H1 (cell line): ENCODE data around the gene MAGIX. TPM values are rescaled to one million over a fixed set of nuclear protein-coding genes. Genes with fewer than 3 reads are reported as not detected.
A peak's percentile ranks its signal among the peaks of the same experiment; 100 is the strongest.

Experiments used
- CTCF ChIA-PET: fragments of 300-600 bp; sonication (Branson Sonifier 250); formaldehyde crosslinking; loops from one replicate; lab custom pipeline; 2021; ENCODE audit not compliant: partially characterized antibody; lab: Charles Lee
- POLR2A ChIA-PET: fragments of 300-600 bp; sonication (Branson Sonifier 250); formaldehyde crosslinking; loops from one replicate; lab custom pipeline; 2021; ENCODE audit warnings: inconsistent platforms; ENCODE audit not compliant: partially characterized antibody; lab: Charles Lee
- DNase-seq, 2 experiments: peaks; one replicate each; pipeline versions ENCODE4 v3.0.0 to v3.0.0-alpha.2; 2010 to 2022; ENCODE audit warnings: low spot score in 2 of 2, low read depth in 1 of 2, mixed read lengths in 1 of 2
- FAIRE-seq: peaks from 2 replicates; lab custom pipeline; 2011; peaks lifted over from hg19 to GRCh38; lab: Jason Lieb, UNC
- H2AFZ ChIP-seq: 2 replicates; pipeline ENCODE4 v1.8.1; 2012; ENCODE audit warnings: low read length, inconsistent platforms
- H2AK5ac ChIP-seq: 2 replicates; pipeline ENCODE4 v1.6.1; 2013; ENCODE audit warnings: low read depth, low read length
- H2BK120ac ChIP-seq: replicated peaks from 2 replicates; pipeline ENCODE3; 2013; ENCODE audit warnings: low read depth, low read length, inconsistent platforms
- H2BK12ac ChIP-seq: 2 replicates; pipeline ENCODE4 v1.6.1; 2013; ENCODE audit warnings: low read depth, low read length
- H2BK15ac ChIP-seq: 2 replicates; pipeline ENCODE4 v1.6.1; 2013; ENCODE audit warnings: low read length
- H2BK20ac ChIP-seq: 2 replicates; pipeline ENCODE4 v1.6.1; 2013; ENCODE audit warnings: low read length
- H2BK5ac ChIP-seq: 2 replicates; pipeline ENCODE4 v1.6.1; 2013; ENCODE audit warnings: low read depth, low read length
- H3K14ac ChIP-seq: 2 replicates; pipeline ENCODE4 v1.6.1; 2013; ENCODE audit warnings: inconsistent platforms; ENCODE audit not compliant: insufficient read length
- H3K18ac ChIP-seq: 2 replicates; pipeline ENCODE4 v1.6.1; 2013; ENCODE audit warnings: low read length; ENCODE audit errors: extremely low read depth
- H3K23ac ChIP-seq: 2 replicates; pipeline ENCODE4 v1.6.1; 2013; ENCODE audit warnings: inconsistent platforms; ENCODE audit not compliant: insufficient read length
- H3K23me2 ChIP-seq: 2 replicates; pipeline ENCODE4 v1.6.1; 2013; ENCODE audit warnings: low read depth, low read length
- H3K27ac ChIP-seq: 2 replicates; pipeline ENCODE4 v1.6.1; 2011; ENCODE audit warnings: low read depth, low read length, inconsistent platforms
- H3K27me3 ChIP-seq, 4 experiments: replicated peaks in 1 of 4; 1 replicate in 1 of 4; 2 replicates in 3 of 4; pipeline versions ENCODE4 v1.6.1 to v1.8.1; 2011 to 2013; ENCODE audit warnings: low read length in 3 of 4, mild to moderate bottlenecking in 3 of 4, inconsistent platforms in 2 of 4, mixed read lengths in 2 of 4, moderate library complexity in 1 of 4; ENCODE audit not compliant: control insufficient read depth in 3 of 4, insufficient read depth in 3 of 4; ENCODE audit errors: extremely low read depth in 1 of 4
- H3K36me3 ChIP-seq, 4 experiments: 2 replicates each; pipeline versions ENCODE4 v1.6.1 to v1.8.1; 2011 to 2013; ENCODE audit warnings: mild to moderate bottlenecking in 4 of 4, low read length in 3 of 4, moderate library complexity in 2 of 4, control low read depth in 1 of 4, inconsistent platforms in 1 of 4; ENCODE audit not compliant: insufficient read depth in 4 of 4, control insufficient read depth in 2 of 4
- H3K4ac ChIP-seq: replicated peaks from 2 replicates; pipeline ENCODE3; 2013; ENCODE audit warnings: low read length, low read depth, mixed read lengths, inconsistent platforms; ENCODE audit not compliant: insufficient read length
- H3K4me1 ChIP-seq, 4 experiments: replicated peaks in 1 of 4; 1 replicate in 1 of 4; 2 replicates in 3 of 4; pipeline versions ENCODE4 v1.6.1 to v1.8.1; 2011 to 2013; ENCODE audit warnings: low read length in 3 of 4, inconsistent platforms in 2 of 4, mixed read lengths in 1 of 4; ENCODE audit not compliant: insufficient read depth in 4 of 4, control insufficient read depth in 3 of 4
- H3K4me2 ChIP-seq, 2 experiments: 2 replicates each; pipeline versions ENCODE4 v1.6.1 to v1.8.1; 2011 to 2013; ENCODE audit warnings: low read depth in 2 of 2, low read length in 2 of 2, control low read depth in 1 of 2, inconsistent platforms in 1 of 2, mild to moderate bottlenecking in 1 of 2; ENCODE audit not compliant: insufficient read depth in 1 of 2
- H3K4me3 ChIP-seq, 4 experiments: fragments of 200-600, 300-600 bp in 1 of 4; sonication (generic), shearing (Covaris generic), sonication (Bioruptor Twin) in 1 of 4; 2 replicates each; pipeline versions ENCODE4 v1.5.1 to v1.8.1; 2011 to 2016; ENCODE audit warnings: low read length in 4 of 4, low read depth in 3 of 4, control low read depth in 2 of 4, inconsistent platforms in 2 of 4, mild to moderate bottlenecking in 2 of 4, mixed read lengths in 1 of 4, moderate library complexity in 1 of 4; ENCODE audit not compliant: insufficient read depth in 2 of 4; ENCODE audit errors: extremely low read depth in 1 of 4
- H3K56ac ChIP-seq: replicated peaks from 2 replicates; pipeline ENCODE3; 2013; ENCODE audit warnings: low read depth, mild to moderate bottlenecking, mixed read lengths, low read length, inconsistent platforms; ENCODE audit not compliant: insufficient read length
- H3K79me1 ChIP-seq: 2 replicates; pipeline ENCODE4 v1.6.1; 2013; ENCODE audit warnings: low read depth, low read length, control low read depth
- H3K79me2 ChIP-seq, 2 experiments: 2 replicates each; pipeline versions ENCODE4 v1.6.1 to v1.8.1; 2012 to 2013; ENCODE audit warnings: low read length in 2 of 2, mild to moderate bottlenecking in 2 of 2, inconsistent platforms in 1 of 2; ENCODE audit not compliant: insufficient read depth in 2 of 2, control insufficient read depth in 1 of 2
- H3K9ac ChIP-seq, 4 experiments: replicated peaks in 1 of 4; 1 replicate in 1 of 4; 2 replicates in 3 of 4; pipeline versions ENCODE4 v1.6.1 to v1.8.1; 2011 to 2013; ENCODE audit warnings: low read depth in 3 of 4, low read length in 3 of 4, control low read depth in 2 of 4, mild to moderate bottlenecking in 2 of 4, moderate library complexity in 2 of 4, inconsistent platforms in 1 of 4; ENCODE audit errors: extremely low read depth in 1 of 4
- H3K9me3 ChIP-seq, 2 experiments: 2 replicates each; pipeline versions ENCODE4 v1.6.1 to v1.8.1; 2012 to 2013; ENCODE audit warnings: mild to moderate bottlenecking in 2 of 2, moderate library complexity in 2 of 2, control low read depth in 1 of 2, inconsistent platforms in 1 of 2, low read depth in 1 of 2, low read length in 1 of 2, mixed read lengths in 1 of 2; ENCODE audit not compliant: insufficient read depth in 2 of 2
- H4K20me1 ChIP-seq, 2 experiments: replicated peaks in 1 of 2; 2 replicates each; pipeline versions ENCODE3 to v1.8.1; 2011 to 2013; ENCODE audit warnings: inconsistent platforms in 2 of 2, low read length in 2 of 2, mild to moderate bottlenecking in 1 of 2; ENCODE audit not compliant: insufficient read depth in 2 of 2, control insufficient read depth in 1 of 2
- H4K5ac ChIP-seq: 2 replicates; pipeline ENCODE4 v1.6.1; 2013; ENCODE audit warnings: low read length, low read depth, mixed read lengths, inconsistent platforms; ENCODE audit not compliant: insufficient read length
- H4K8ac ChIP-seq: 2 replicates; pipeline ENCODE4 v1.8.0; 2013; ENCODE audit warnings: mild to moderate bottlenecking, moderate library complexity, low read length, inconsistent platforms; ENCODE audit not compliant: insufficient read depth; ENCODE audit errors: extremely low read depth
- H4K91ac ChIP-seq: replicated peaks from 2 replicates; pipeline ENCODE3; 2013; ENCODE audit warnings: low read length, mixed read lengths, inconsistent platforms; ENCODE audit not compliant: insufficient read length
- CBX5 ChIP-seq: fragments of 300-800, 300-1000 bp; sonication (generic); IDR thresholded peaks from 2 replicates; pipeline ENCODE4 v1.7.1; 2016; ENCODE audit warnings: antibody characterized with exemption, low read length, low read depth
- CHD1 ChIP-seq: IDR thresholded peaks from 2 replicates; pipeline ENCODE4 v1.6.1; 2012; ENCODE audit warnings: low read depth, low read length, improper control_type of control experiment
- KDM4A ChIP-seq: IDR thresholded peaks from one replicate; pipeline ENCODE4 v1.7.1; 2012; ENCODE audit warnings: low read depth, mild to moderate bottlenecking, moderate library complexity, low read length, inconsistent platforms; ENCODE audit not compliant: severe bottlenecking
- PHF8 ChIP-seq: fragments of 200-600 bp; sonication (generic); conservative IDR thresholded peaks from 2 replicates; pipeline ENCODE4 v1.7.1; 2012; ENCODE audit warnings: low read depth, mild to moderate bottlenecking, inconsistent platforms, low read length, moderate library complexity
- POLR2A ChIP-seq, 2 experiments: IDR thresholded peaks; 1 replicate in 1 of 2; 2 replicates in 1 of 2; pipeline ENCODE4 v1.6.1; 2011; ENCODE audit warnings: low read depth in 2 of 2, low read length in 2 of 2, mild to moderate bottlenecking in 2 of 2; ENCODE audit errors: control extremely low read depth in 1 of 2
- POLR2AphosphoS5 ChIP-seq: IDR thresholded peaks from 2 replicates; pipeline ENCODE4 v1.6.1; 2011; ENCODE audit warnings: low read depth, low read length
- RNF2 ChIP-seq: fragments of 200-900, 300-1000 bp; sonication (generic); IDR thresholded peaks from 2 replicates; pipeline ENCODE4 v1.7.1; 2016; ENCODE audit warnings: borderline replicate concordance, low read depth, mild to moderate bottlenecking, antibody characterized with exemption, low read length; ENCODE audit not compliant: poor library complexity, severe bottlenecking; ENCODE audit errors: missing control alignments
- SIRT6 ChIP-seq: IDR thresholded peaks from one replicate; pipeline ENCODE4 v1.7.1; 2012; ENCODE audit warnings: low read length, inconsistent platforms
- TBP ChIP-seq: IDR thresholded peaks from 2 replicates; pipeline ENCODE4 v1.6.1; 2011; ENCODE audit warnings: low read depth, low read length, improper control_type of control experiment
- ZNF274 ChIP-seq: IDR thresholded peaks from 2 replicates; pipeline ENCODE4 v1.7.0; 2012; ENCODE audit warnings: low read length, borderline replicate concordance; ENCODE audit errors: extremely low read depth
- WGBS, 2 experiments: shearing (Covaris generic) in 1 of 2; methylation state at CpG; one replicate each; pipeline versions ENCODE4 v1.1.6 to v1.1.7; 2013 to 2015; ENCODE audit warnings: low lambda C conversion rate in 2 of 2, mixed read lengths in 2 of 2, inconsistent platforms in 1 of 2, low coverage in 1 of 2, missing lambda C conversion rate in 1 of 2; ENCODE audit not compliant: insufficient replicate concordance in 2 of 2, insufficient coverage in 1 of 2, insufficient read length in 1 of 2; ENCODE audit errors: extremely low coverage in 1 of 2, missing lambda C conversion rate in 1 of 2; 5-methylcytosine and 5-hydroxymethylcytosine counted together
- polyA plus RNA-seq, 7 experiments: library from polyadenylated mRNA; depleted of rRNA in 3 of 7; stranded (reverse) in 5 of 7; unstranded in 2 of 7; fragments of >200 nt in 5 of 7; fragments of 200-250 nt in 2 of 7; gene quantifications; 1 replicate in 5 of 7; 2 replicates in 1 of 7; 4 replicates in 1 of 7; pipeline versions ENCODE4 v1.2.1 to v1.2.3, GENCODE V29; 2011 to 2013; ENCODE audit warnings: missing spikeins in 2 of 7, mixed read lengths in 2 of 7
- total RNA-seq: library from RNA; stranded (reverse); fragmentation: NEBNext Ultra II Directional; extraction: Animal tissue kit (Norgen Biotek cat#: 25700); gene quantifications from 2 replicates; pipeline ENCODE4 v1.2.1, GENCODE V29; 2021

The MAGIX gene
- total and polyA plus RNA-seq, 2 of the 8 experiments (the other 6 are each of a cell fraction or from before 2014, with no cell fraction given): 0.37 to 1.1 TPM

GRCh38 chrX:49184294-49185281 lies 22.0 kb downstream of the MAGIX start:
- H3K4me2 ChIP-seq: peak overlapping the region; percentile 68 to 69
- 5% methylated on average over 19 of the region's 46 CpGs; no CpG with 5 or more reads in 1 of the 2 experiments for WGBS, 2 experiments
- TF ChIP-seq SIRT6 (no peak), RNF2 (no peak), KDM4A (no peak), TBP (peak; percentile 53; the same call in 1 of the 2 replicates), CBX5 (no peak), PHF8 (no peak; the same call in 1 of the 2 replicates), CHD1 (no peak), POLR2A (IDR thresholded peaks at IDR 0.05; ENCODE audit: control extremely low read depth in 1 of 2, low read depth in 2 of 2, low read length in 2 of 2) (peak in 1 of 2 experiments; percentile 71; a peak in 2 of 3 replicates), ZNF274 (no peak), POLR2AphosphoS5 (0 out of 2 replicates have a peak, but pooled peaks have one; percentile 50)

More at GRCh38 chrX:49184294-49185281, 22.0 kb downstream of the MAGIX start:
- peak overlapping the region in 1 of 4 experiments; percentile 3; a peak in 1 of 7 replicates for H3K9ac ChIP-seq
- H3K79me1 ChIP-seq: no peaks in the 10 kb centered on the region
- no peaks in the 10 kb centered on the region for H3K27me3 ChIP-seq
- POLR2A ChIA-PET: interaction anchor here (0.6 to 1.6 kb wide), 3 partner anchors 12 to 74 kb away, joined by 3 to 4 read pairs (median 3); partner anchors contain the start of gene PLP2
- no peak overlapping the region for H3K14ac ChIP-seq
- H3K23ac ChIP-seq: no peak overlapping the region
- H3K23me2 ChIP-seq: peaks cover 7% of the 10 kb centered on the region; the same call in 1 of the 2 replicates
- no peak overlapping the region for H2AK5ac ChIP-seq
- FAIRE-seq (peak; percentile 97), DNase-seq (peak; percentile 81 to 94)
- H2BK15ac ChIP-seq: no peak overlapping the region
- no peak overlapping the region for H2AFZ ChIP-seq
- no peak overlapping the region; the same call in 1 of the 2 replicates for H3K27ac ChIP-seq
- H3K4me1 ChIP-seq: peaks cover 0 to 6% (median 5%) of the 10 kb centered on the region in 4 experiments; a peak in 3 of 7 replicates
- H2BK120ac ChIP-seq: no peak overlapping the region
- H3K9me3 ChIP-seq: no peaks in the 10 kb centered on the region
- H3K36me3 ChIP-seq: peaks cover 0 to 9% (median 2%) of the 10 kb centered on the region in 4 experiments; a peak in 4 of 8 replicates
- H3K4me3 ChIP-seq: peak overlapping the region; percentile 19 to 75 (median 22); a peak in 7 of 8 replicates
- no peak overlapping the region for H2BK12ac ChIP-seq
- no peak overlapping the region for H2BK20ac ChIP-seq
- H3K79me2 ChIP-seq: no peaks in the 10 kb centered on the region
- no peak overlapping the region for H3K56ac ChIP-seq
- no peak overlapping the region for H3K4ac ChIP-seq
- peaks cover 0 to 2% of the 10 kb centered on the region in 2 experiments for H4K20me1 ChIP-seq
- H3K18ac ChIP-seq: no peak overlapping the region
- H4K8ac ChIP-seq: peak overlapping the region; percentile 16; the same call in 1 of the 2 replicates
- CTCF ChIA-PET: interaction anchor here (0.6 to 0.7 kb wide), 3 partner anchors 18 to 447 kb away, joined by 3 to 4 read pairs (median 3); no protein-coding TSS in a partner anchor
- H4K91ac ChIP-seq: no peak overlapping the region
- peak overlapping the region; percentile 40 for H4K5ac ChIP-seq
- no peak overlapping the region for H2BK5ac ChIP-seq
